Activated gamma-delta T cell treated with anti-CD3 and anti-CD28 coated beads, Interleukin-2, amount 50 U/mL, for 16 hours (primary cell): ENCODE results near the gene ADCYAP1R1.

Experiments
- DNase-seq: peaks from one replicate; pipeline ENCODE4 v3.0.0-alpha.2; 2020; ENCODE audit warnings: low read depth

Gene ADCYAP1R1

GRCh38 chr7:31051598-31052486 lies at the start of gene ADCYAP1R1:
Gene ADCYAP1R1 (plus strand): TSS chr7:31052308. CDS start chr7:31063265, 10,957 bp downstream.
- no peak for DNase-seq

DNA sequence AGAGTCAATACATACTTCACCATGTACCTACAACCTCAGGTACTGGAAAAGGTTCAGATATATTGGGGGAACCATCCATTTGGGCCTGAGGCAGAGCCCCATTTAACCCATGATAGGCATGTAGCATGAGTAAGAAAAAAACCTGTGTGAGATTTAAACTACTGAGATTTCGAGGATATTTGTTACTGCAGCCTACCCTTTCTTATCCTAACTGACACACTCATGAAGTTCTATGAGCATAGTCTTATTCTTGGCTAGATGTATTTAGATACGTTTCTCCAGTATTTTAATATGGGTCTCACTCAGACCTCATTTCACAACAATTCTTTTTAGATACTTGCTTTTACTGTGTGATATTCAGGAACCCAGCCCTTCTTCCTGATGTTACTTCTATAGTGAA lies 49.0 kb upstream of the ADCYAP1R1 start:
- no peak for DNase-seq

DNA sequence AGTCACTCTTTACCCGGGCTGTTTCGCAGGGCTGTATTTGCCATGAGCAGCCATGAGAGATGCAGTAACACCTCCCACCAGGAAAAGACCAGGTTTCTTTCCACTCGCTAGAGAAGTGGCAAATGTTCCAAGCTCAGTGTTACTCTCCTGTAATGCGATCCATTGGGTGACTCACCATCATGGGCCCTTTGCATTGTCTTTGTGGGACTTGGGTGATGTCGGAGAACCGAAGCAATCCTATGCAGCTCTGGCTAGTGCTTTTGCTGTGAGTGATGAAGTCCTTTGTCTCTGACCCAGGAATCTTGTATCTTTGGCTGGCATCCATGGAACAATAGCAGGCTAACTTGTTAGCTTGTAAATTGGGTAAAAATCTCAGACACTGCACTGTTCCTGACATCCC lies 48.4 kb upstream of the ADCYAP1R1 start:
- DNase-seq, result no peak

DNA sequence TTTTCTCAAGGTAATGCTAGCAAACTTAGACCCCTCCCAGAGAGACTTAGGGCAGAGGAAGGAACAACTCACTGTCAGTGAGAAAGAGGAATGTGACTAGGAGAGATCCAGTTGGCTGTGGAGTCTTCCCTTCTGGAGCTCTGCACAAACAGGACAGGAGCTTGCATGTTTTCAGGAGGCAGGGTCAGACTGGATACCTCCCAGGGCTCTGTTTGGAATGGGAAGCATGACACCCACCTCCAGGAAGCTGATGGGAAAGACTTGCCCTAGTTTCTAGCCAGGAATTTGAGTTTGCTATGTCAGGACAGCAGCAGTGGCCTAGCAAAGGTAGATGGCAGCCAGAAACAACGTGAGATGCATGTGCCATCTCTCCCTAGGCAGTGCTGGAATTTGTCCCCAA lies 47.7 kb upstream of the ADCYAP1R1 start:
- DNase-seq, result no peak

DNA sequence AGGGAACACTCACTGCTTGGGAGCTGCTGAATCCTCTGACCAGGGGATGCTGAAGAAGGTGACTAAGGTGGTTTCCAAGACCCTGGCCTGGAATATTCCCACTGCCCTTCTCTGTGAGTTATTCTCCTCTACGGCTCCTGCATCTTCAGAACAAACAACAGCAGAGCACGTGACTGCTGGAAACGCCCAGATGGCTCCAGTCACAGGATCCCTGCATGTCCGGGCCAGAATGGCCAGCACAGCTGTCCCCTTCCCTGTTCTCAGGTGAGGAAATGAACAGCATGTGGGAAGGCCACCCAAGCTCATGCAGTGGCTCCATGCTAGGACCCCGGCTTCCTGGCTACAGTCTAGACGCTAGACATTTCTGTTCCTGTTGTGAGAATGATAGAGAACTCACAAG lies 45.3 kb upstream of the ADCYAP1R1 start:
- no peak for DNase-seq

DNA sequence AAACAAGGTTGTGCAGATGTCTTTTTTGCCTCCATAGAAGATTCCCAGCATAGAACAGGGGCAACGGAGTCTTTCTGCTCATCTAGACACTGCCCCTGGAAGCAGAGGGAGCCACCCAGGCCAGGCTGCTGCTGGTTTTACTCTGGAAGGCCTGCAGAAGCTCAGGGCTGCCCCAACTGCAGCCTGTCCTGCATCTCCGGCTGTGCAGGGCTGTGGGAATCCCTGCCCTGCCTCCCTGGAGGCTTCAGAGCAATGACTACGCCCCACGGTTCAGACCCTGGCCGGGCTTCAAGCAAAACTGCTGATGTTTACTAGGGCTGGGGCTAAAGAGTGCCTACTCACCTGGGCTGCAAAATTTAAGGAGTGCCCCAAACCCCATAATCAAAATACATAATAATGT lies 44.5 kb upstream of the ADCYAP1R1 start:
- no peak for DNase-seq

DNA sequence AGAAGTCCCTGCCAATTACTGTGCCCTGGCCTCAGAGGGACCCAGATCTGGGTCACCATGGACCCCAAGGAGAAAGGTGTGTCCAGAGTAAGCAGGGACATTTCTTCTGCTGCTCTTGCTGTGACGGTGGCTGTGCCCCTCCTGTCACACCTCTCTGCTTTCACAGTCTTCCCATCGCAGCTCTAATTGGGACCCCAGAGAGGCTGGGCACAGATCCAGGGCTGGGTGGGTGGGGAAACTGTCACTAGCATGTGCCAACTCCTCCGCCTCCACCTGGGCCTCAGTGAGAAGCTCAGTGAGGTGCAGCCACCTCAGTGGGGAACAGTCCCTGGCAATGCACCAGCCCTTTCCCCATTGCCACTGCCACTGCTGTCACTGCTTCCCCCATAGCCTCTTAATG lies 37.3 kb upstream of the ADCYAP1R1 start:
- DNase-seq, result no peak

- DNase-seq, result no peak
These were observed 35.0 kb upstream of the ADCYAP1R1 start for GRCh38 chr7:31017032-31017675.

DNA sequence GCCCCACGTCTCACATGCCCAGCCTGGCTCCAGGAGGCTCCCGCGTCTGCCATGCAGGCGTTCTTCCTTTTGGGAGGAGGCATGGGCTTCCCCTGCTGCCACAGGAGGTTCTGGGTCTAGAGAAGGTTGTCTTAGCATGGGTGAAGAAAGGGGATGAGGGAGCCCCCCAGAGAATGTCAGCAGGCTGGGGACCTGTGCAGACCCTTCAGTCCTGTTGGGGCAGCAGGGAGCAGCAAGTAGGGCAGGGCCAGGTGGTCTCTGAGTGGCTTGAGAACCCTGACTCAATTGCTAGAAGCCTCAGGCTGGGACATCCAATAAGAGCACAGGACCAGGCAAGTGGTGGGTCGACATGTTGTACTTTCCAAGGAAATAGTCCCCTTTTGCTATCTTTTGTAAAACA lies 34.4 kb upstream of the ADCYAP1R1 start:
- no peak for DNase-seq

DNA sequence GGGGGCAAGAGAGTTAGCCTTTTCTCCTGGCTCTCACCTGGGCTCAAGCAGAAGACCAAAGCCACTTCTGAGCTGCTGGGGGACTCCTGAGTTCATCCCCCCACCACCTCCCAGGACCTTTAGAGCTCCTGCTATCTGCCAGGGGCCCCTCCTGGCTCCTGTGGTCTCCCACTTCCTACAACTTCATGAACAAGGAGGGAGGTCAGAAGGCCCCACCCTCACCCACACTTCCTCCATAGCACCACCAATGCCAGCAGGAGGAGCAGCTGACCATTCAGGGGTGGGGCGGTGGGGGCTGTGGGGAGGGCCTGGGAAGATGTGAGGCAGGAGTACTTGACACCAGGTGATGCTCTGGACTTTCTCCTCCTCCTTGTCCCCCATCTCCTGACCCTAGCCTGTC lies 32.6 kb upstream of the ADCYAP1R1 start:
- DNase-seq, result no peak

- DNase-seq, result no peak
These were observed 31.9 kb upstream of the ADCYAP1R1 start for GRCh38 chr7:31020161-31020560.

DNA sequence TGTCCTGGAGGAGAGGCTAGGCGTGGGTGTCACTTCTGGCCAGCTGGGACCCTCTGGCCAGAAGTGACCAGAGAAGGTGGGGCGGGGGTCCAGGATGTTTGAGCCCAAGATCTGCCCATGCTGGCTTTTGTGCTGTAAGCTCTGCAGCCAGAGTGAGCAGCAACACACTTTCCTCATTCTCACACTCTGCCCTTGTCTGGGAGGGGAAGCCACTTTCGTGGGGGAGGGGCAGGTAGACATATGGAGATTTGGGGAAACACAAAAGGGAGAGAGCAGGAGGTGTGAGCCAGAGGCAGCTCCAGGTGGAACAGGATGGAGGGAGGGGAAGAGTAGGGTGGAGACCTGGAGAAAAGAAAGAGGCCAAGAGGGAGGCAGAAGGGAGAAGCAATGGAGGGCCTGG lies 31.5 kb upstream of the ADCYAP1R1 start:
- no peak for DNase-seq

DNA sequence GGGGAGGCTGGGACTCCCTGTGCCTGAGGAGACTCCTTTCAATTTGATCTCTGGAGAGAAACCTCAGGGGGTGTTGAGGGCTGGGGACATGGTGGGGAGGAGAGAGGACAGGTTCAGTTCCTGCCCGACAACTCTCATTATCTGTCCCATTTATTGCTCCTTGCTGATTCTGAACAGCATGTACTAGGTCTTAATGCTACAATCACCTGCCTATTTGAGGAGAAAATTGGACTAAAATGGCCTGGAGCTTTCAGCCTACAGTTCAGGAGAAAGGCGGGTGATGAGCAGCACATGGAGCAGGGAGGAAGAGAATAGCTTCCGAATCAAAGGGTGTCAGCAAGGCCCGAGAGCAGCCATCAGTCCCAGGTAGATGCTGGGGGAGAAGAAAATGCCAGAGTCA lies 30.0 kb upstream of the ADCYAP1R1 start:
- DNase-seq, result no peak

GRCh38 chr7:31022726-31023125 lies 29.4 kb upstream of the ADCYAP1R1 start:
- DNase-seq, result no peak

DNA sequence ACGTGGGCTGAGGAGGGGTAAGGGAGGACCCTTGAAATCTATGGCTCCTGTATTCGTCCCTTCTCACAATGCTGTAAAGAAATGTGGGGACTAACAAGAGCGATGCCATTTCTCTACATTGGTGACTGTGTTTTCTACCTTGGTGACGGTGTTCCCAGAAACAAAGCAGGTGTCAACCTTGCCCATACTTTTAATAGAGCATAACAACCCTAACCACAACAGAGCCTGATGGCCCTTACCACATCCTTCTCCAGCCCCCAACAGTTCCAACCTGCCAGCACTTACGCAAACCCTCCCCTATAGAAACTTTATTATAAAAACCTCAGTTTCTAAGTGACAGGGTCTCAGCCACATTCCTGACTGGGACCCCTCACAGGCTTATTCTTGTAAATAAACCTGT lies 28.2 kb upstream of the ADCYAP1R1 start:
- DNase-seq, result no peak

DNA sequence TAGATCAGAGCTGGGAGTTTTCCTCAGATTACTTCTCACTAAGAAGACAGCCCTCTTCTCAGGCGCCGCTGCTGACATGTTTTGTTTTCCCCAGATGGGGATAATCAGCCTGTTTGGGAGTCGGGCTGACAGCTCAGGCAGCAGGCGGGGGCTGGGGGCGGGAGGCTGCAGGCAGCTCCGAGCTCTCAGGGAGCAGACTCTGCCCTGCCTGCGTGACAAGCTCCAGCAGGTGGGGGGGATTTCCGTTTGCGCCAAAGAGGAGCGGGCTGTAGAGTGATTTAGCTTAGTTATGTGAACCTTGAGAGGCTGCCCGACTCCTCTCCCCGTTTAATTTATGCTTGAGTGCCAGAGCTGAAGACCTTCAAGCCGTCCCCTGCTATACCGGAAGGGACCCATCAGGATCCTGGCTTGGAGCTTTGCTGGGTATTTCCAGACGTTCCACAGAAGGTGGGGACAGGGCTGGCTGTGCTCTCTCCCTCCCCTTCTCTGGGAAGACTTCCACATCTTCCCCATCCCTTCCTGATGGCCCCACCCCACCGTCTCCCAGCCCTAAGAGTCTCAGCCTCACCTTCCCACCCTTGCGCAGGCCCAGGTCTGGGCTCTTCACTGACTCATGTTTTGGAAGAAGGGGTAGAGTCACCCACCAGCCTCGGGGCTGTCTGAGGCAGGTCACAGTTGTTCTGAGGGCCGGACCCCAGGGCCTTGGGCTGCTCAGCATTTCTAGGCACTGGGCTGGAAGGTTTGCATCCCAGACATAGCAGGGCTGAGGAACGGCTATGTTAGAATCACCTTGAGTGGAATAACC lies 24.7 kb upstream of the ADCYAP1R1 start:
- no peak for DNase-seq

GRCh38 chr7:31028006-31028405 lies 24.1 kb upstream of the ADCYAP1R1 start:
- no peak for DNase-seq

DNA sequence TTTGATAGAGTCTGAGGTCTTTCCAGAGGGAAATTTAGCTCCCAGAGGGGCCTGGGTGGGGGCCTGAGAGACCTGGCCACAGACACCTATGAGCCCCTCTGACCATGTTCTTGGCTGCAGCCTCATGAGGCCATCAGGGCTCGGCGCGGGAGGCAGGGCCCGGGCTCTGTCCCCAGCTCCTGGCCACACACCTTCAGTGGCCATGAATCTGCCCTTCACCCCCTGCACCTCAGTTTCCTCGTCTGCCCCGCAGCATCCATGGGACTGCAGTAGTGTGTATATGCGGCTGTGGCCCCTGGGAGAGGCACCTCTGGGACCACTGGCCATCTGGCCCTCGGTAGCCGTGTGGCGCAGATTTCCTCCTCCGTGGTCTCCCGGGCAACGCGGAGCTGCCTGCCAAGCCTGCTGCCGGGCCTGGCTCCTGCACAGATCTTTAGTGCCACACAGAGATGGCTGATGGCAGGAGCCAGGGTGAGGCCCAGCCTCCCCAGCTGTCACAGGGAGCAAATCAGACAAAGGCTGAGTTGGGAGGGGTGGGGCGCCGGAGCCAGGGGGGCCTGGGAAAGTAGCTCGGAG lies 23.6 kb upstream of the ADCYAP1R1 start:
- DNase-seq, result no peak

DNA sequence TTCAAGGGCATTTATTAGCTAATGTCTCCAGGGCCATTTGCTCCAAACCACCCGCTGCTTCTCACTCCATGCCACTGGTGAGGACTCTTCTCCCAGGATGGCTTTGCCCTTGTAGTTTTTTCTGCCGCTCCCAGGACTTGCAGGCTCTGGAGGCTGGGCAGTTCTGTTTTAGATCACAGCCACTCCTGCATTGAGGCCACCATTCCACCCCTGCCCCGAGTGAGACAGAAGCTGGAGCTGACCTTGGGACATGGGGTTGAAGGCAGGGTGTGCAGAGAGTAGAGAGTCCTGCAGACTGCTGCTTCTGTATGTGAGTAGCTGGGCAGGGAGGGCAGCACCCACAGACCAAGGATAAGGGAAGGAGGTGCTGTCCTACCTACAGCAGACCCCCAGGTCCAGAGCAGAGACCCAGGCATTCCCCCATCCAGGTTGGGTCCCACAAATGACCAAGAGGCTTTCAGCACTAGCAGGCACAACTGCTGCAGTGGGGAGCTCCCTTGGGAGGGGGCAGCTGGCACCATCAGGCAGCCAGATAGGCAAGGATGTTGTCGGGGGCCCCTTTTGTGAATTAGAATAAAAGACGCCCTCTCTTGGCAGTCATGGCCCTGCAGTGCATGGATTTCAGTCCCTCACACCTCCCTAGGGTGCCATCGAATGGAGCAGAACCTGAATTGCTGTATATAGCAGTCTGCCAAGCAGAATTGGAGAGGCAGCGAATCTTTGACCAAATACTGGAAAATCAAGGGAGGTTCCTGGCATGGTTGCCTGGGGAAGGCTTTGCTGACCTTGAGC lies 22.7 kb upstream of the ADCYAP1R1 start:
- DNase-seq, result no peak

DNA sequence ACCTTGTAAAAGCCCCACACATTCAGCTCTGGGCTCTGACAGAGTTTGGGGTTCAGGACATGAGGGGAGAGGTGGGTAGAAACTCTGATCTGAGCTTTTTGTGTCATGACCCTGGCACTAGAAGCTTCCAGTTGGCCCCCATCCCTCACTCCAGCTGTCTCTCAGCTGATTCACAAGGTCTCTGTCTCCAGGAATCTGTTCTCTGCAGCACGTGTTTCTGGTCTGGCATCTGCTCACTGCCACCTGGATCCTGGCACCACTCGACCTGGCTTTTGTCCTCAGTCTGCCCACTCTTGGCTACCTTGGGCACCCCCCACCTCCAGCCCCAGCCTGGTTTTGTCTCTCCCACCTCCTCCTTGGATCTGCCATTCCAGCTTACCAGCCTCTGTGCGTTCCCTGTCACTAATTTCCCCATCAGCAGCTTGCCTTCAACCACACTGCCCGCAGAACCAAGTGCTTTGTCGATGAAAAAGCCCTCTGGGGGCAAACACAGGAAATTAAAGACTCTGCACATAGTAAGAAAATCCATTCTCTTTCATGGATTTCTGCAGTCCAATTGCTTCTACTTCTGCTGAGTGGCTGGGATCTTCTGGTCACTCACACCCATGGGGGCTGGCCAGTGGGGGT lies 18.3 kb upstream of the ADCYAP1R1 start:
- DNase-seq, result no peak

GRCh38 chr7:31036924-31037323 lies 15.2 kb upstream of the ADCYAP1R1 start:
- DNase-seq, result no peak
